DND-41 (cell line): ENCODE results near the gene TMEM161B.

Experiments
- EZH2 ChIP-seq: IDR thresholded peaks from 3 replicates; pipeline ENCODE4 v1.6.1; 2012; ENCODE audit warnings: borderline replicate concordance, low read depth, mild to moderate bottlenecking, moderate library complexity, low read length, inconsistent platforms; ENCODE audit not compliant: severe bottlenecking
- TF ChIP-seq, protein P1 (sequence below): IDR thresholded peaks from 2 replicates; pipeline ENCODE4 v1.5.1; 2012; ENCODE audit warnings: borderline replicate concordance, low read length, moderate library complexity, mild to moderate bottlenecking; ENCODE audit not compliant: poor library complexity, severe bottlenecking; ENCODE audit errors: extremely low read depth

DNA sequence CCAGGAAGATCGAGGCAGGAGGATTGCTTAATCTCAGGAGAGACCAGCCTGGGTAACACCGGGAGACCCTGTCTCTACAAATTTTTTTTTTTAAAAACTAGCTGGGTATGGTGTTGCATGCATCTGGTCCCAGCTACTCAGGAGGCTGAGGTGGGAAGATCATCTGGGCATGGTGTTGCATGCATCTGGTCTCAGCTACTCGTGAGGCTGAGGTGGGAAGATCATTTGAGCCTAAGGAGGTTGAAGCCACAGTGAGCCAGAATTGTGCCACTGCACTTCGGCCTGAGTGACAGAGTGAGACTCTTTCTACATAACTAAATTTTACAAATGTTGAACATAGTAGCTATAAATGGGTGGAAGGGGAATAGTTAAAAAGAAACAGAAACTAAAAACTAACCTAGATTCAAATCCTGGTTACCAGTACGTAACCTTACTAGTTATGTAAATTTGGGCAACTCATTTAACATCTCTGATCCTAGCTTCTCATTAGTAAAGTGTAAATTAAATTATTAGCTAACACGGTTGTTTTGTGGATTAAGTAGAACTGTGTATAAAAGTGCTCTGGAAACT lies 41.7 kb downstream of the TMEM161B start:
- TF ChIP-seq, protein P1, sequence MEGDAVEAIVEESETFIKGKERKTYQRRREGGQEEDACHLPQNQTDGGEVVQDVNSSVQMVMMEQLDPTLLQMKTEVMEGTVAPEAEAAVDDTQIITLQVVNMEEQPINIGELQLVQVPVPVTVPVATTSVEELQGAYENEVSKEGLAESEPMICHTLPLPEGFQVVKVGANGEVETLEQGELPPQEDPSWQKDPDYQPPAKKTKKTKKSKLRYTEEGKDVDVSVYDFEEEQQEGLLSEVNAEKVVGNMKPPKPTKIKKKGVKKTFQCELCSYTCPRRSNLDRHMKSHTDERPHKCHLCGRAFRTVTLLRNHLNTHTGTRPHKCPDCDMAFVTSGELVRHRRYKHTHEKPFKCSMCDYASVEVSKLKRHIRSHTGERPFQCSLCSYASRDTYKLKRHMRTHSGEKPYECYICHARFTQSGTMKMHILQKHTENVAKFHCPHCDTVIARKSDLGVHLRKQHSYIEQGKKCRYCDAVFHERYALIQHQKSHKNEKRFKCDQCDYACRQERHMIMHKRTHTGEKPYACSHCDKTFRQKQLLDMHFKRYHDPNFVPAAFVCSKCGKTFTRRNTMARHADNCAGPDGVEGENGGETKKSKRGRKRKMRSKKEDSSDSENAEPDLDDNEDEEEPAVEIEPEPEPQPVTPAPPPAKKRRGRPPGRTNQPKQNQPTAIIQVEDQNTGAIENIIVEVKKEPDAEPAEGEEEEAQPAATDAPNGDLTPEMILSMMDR = no peak
- no peak for TF ChIP-seq EZH2
